Right lobe of liver (tissue), 4 donors: ENCODE measurements around the gene INS.

Experiments used
- POLR2A ChIP-seq: fragments of 450-650 bp; IDR thresholded peaks from one replicate; pipeline ENCODE4 v1.6.1; 2017; ENCODE audit warnings: antibody characterized with exemption, mild to moderate bottlenecking
- TF ChIP-seq, protein P1 (sequence below), 4 donors: fragments of 200-600 bp in 3 of 4; fragments of 450-650 bp in 1 of 4; IDR thresholded peaks; one replicate each; pipeline versions ENCODE4 v1.5.1 to v1.8.0; 2016 to 2022; ENCODE audit warnings: antibody characterized with exemption in 4 of 4, mild to moderate bottlenecking in 2 of 4
- donor health status: DM: no; HTN: no; CAD: no.
- donor health status: DM: no; HTN: no; CAD: no.
- donor health status: DM: no; HTN: yes; CAD: no.

DNA sequence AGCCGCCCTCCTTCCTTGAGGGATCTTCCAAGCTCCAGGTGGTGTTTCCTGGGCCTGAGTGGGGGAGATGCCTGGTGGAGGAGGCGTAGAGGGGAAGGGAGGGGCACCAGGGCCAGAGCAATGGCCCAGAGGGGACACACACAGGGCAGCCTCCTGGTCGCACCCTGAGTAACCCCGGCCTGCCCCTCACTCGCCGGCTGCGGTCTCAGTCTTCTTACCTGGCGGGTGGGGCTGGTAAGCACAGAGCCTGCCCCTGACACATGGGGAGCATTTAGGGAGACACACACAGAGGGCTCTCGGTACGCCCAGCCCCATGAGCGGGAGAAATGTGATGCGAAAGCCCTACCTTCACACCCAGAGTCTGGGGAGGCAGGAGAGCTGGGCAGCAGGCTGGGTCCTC lies 45.7 kb downstream of the INS start:
- no peak for TF ChIP-seq POLR2A
- TF ChIP-seq, protein P1, sequence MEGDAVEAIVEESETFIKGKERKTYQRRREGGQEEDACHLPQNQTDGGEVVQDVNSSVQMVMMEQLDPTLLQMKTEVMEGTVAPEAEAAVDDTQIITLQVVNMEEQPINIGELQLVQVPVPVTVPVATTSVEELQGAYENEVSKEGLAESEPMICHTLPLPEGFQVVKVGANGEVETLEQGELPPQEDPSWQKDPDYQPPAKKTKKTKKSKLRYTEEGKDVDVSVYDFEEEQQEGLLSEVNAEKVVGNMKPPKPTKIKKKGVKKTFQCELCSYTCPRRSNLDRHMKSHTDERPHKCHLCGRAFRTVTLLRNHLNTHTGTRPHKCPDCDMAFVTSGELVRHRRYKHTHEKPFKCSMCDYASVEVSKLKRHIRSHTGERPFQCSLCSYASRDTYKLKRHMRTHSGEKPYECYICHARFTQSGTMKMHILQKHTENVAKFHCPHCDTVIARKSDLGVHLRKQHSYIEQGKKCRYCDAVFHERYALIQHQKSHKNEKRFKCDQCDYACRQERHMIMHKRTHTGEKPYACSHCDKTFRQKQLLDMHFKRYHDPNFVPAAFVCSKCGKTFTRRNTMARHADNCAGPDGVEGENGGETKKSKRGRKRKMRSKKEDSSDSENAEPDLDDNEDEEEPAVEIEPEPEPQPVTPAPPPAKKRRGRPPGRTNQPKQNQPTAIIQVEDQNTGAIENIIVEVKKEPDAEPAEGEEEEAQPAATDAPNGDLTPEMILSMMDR (IDR thresholded peaks at IDR 0.05): no peak
